GM15510 (cell line): ENCODE data around the gene PEX26.
A peak's percentile ranks its signal among the peaks of the same experiment; 100 is the strongest.

ENCODE experiments used
- POLR2A ChIP-seq: IDR thresholded peaks from 3 replicates; pipeline ENCODE4 v1.6.1; 2011; ENCODE audit warnings: borderline replicate concordance; ENCODE audit not compliant: insufficient read length; ENCODE audit errors: extremely low read depth

Gene PEX26

DNA sequence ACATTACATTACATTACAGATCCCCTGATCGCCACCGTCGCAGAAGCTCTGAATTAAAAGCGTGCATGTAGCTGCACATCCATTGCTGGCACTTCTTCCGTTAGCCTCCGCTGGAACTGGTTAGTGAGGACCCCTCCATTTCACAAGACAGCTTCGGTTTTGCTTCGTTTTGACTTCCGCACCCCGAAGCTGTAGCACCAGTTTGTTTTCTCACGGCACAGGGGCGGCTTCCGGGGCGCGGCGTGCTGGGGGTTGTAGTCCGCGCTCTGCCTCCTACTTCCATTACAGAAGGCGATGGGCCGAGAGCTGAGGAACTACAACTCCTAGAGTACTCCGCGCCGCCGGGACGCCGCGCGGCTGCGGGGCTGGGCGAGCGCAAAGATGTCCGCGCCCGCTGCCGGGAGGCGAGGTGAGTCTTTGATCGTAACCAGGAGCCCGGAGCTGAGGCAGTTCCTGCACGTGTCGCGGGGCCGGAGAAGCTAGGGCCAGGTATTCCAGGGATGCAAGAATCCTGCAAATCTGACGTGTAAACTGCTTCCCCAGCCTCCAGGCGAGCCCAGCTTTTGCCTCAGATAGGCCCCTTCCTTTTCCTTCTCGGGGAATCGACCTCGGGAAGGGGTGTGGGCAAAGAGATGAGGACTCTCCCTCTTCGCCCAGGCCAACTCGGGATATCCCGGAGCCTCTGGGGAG is at the start of gene PEX26:
Gene PEX26 (plus strand): TSS at position 352 of the 690 bp plus-strand sequence. CDS start 387 bp downstream, outside the sequence.
- peak; percentile 59 for TF ChIP-seq POLR2A

DNA sequence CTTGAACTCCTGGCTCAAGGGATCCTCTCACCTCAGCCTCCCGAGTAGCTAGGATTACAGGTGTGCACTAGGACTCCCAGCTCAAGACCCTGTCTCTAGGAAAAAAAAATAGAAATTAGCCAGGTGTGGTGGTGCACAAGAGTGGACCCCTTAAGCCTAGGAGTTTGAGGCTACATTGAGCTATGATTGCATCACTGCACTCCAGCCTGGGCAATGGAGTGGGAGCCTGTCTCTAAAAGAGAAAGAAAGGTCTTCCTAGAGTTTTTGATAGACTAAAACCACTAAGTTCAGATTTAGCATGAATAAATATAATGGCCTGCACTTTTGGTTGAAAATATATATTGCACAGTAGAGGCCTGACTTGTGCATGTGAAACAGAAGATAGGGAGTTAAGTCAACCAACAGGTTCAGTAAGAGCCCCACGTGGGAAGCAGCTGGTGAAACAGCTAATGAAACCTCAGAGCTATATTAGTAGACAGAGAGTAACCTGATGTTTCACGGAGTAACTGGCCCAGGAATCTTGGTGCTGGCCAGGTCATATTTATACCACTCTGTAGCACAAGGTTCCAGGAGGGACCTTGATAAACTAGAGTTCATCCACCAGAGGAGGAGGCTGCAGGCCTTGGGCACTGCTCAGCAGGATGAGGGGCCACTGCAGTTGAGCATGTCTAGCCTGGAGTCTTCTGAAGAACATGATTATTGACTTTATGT is 48.8 kb upstream of the PEX26 start:
- TF ChIP-seq POLR2A: no peak

DNA sequence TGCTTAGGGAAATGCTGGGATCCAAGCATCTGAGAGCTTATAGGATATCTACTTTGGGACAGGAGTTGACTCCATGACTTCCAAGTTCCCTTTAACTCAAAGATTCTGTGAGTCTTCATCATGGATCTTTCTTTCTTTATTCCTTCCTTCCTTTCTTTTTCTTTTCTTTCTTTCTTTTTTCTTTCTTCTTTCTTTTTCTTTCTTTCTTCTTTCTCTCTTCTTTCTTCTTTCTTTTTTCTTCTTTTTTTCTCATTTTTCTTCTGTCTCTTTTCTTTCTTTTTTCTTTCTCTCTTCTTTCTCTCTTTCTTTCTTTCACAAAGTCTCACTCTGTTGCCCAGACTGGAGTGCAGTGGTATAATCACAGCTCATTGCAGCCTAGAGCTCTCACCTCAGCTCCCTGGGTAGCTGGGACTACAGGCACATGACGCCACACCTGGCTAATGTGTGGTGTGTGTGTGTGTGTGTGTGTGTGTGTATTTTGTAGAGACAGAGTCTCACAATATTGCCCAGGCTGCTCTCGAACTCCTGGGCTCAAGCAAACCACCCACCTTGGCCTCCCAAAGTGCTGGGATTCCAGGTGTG is 48.0 kb upstream of the PEX26 start:
- TF ChIP-seq POLR2A: no peak

GRCh38 chr22:18031695-18032454 is 45.9 kb upstream of the PEX26 start:
- no peak for TF ChIP-seq POLR2A

GRCh38 chr22:18032455-18033101 is 45.2 kb upstream of the PEX26 start:
- no peak for TF ChIP-seq POLR2A

GRCh38 chr22:18033204-18033998 is 44.4 kb upstream of the PEX26 start:
- no peak for TF ChIP-seq POLR2A

DNA sequence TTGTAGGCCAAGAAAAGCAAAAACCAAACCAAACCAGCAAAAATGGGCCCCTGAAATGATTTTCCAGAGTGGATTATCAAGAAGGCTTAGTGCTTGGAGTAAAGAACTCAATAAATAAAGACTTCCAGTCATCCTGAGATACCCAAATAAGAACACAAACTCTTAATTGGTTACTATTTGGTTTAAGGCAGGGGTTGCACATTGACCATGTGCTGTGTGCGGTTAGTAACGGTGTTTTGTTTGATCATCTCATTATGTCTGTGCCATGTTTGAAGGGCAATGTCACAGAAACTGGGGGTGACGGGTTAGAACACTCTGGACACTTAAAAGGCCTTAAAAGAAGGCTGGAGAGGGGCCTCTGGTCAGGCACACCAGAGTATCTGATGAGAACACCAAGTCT is 43.7 kb upstream of the PEX26 start:
- no peak for TF ChIP-seq POLR2A

DNA sequence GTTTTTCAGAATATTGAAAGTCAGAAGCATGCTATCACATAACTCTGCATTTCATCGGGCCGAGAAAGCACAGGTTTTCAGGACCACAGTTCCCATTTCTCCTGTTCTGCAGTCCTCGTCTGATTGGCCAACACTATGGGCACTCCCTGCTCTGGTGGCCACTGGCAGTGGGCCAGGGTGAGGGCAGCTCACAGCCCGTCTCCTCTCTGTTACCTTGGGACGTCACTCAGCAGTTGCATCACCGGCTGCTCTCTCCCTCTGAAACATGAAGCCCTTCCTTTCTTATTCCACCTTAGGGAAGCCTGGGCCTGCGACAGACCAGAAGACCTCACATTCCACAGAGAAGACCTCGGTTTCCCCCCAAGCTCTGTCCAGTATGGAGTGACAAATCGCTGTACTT is 42.0 kb upstream of the PEX26 start:
- TF ChIP-seq POLR2A: no peak

DNA sequence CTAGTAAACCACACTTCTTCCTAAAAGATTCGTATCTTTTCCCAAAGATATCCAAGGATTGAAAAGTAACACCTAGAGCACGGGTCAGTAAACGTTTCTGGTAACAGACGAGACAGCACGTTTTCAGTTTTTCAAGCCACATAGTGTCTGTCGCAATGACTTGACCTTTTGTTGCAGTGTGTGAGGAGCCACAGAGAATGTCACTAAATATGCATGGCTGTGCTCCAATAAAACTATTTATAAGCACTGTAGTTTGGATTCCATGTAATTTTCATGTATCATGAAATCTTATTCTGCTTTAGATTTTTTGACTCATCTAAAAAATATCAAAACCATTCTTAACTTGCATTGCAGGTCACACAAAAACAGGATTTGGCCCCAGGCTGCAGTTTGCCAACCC is 35.1 kb upstream of the PEX26 start:
- TF ChIP-seq POLR2A: no peak

DNA sequence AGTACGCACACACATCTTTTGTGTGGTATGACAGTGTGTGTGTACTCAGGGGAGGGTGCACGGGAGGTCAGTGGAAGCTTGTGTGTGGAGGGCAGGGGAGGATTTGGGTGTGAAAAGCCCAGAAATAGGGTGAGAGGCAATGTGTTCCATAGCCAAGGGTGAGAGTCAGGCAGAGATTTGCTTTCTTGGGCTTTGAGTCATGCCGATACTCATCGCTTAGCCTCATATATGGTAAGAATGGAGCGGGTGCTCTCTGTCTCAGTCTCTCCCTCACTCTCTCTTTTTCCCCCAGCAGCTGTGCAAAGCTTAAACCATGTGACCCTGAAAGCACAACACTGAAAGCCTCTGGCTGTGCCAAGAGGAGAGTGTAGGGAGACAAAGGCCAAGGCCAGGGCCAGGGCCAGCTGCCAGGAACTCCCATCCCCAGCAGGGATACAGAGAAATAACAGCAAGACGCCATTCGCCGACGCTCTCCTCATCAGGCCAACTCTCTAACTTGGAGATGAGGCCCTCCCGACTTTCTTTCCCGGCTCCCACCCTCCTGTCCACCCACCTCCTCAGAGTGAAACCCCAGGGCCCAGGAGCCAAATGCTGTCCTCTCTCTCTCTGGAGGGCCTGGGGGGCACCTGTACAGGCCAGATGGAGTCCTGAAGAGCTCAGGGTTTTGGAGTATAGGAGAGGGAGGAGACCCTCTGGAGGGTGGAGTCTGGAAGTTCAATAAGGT is 33.1 kb upstream of the PEX26 start:
- TF ChIP-seq POLR2A: no peak

DNA sequence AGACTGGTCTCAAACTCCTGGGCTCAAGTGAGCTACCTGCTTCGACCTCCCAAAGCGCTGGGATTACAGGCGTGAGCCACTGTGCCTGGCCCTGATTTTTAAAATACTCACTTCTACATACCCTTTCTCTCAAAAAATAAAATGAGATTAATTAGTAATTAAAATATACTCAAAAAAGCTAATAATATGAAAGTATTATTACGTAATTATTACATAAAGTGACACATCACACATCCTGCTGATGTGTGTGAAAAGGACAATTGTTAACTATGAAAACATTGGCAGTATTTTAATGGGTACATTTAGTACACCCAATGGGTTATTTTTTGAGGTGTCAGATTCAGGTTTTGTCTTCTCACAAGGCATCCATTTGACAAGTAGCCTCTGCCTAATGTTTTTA is 32.0 kb upstream of the PEX26 start:
- no peak for TF ChIP-seq POLR2A

- no peak for TF ChIP-seq POLR2A
Measured at GRCh38 chr22:18048041-18048440, 29.7 kb upstream of the PEX26 start.

DNA sequence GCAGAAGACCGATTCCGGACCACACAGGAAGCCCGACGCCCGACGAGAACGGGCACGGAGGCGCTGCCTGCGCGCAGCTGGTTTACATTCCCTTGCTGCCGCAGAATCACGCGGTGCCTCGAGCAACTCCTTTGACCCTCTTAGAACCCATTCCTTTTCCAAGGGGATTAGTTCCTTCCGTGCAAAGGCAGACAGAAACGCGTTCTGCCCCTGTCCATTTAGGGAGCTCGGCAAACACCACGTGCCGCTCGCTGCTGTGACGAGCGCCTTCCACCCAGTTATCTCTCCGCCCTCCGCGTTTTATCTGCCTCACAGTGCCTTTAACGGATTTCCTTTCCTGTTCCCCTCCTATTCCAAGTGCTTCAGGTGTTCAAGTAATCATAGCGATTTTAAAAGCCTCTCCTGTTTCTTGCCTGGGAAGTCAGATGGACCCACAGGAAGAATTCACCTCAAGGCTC is 29.3 kb upstream of the PEX26 start:
- TF ChIP-seq POLR2A: no peak
